CD8-positive, alpha-beta memory T cell (primary cell): Measurements from ENCODE around the gene GPC6. TPM values are rescaled to one million over a fixed set of nuclear protein-coding genes. Genes with fewer than 3 reads are reported as not detected.

Experiments used
- CTCF ChIA-PET: fragments of 350-600 bp; sonication (Branson Sonifier 250); formaldehyde crosslinking; loops from one replicate; lab custom pipeline; 2021; ENCODE audit warnings: antibody characterized with exemption; lab: Charles Lee
- POLR2A ChIA-PET: fragments of 350-600 bp; sonication (Branson Sonifier 250); formaldehyde crosslinking; loops from one replicate; lab custom pipeline; 2021; ENCODE audit warnings: antibody characterized with exemption; lab: Charles Lee
- DNase-seq, 5 donors: peaks; one replicate each; pipeline versions ENCODE4 v3.0.0 to v3.0.0-alpha.2; 2020 to 2022; ENCODE audit warnings: mixed read lengths in 1 of 5
- H3K27ac ChIP-seq: one replicate; pipeline ENCODE4 v1.7.0; 2013; ENCODE audit warnings: low read depth, mild to moderate bottlenecking, low read length, moderate library complexity
- H3K27me3 ChIP-seq: 2 replicates; pipeline ENCODE4 v1.7.0; 2013; ENCODE audit warnings: low read length, mild to moderate bottlenecking; ENCODE audit not compliant: insufficient read depth, poor library complexity, severe bottlenecking
- H3K36me3 ChIP-seq: 2 replicates; pipeline ENCODE4 v1.7.0; 2013; ENCODE audit warnings: mild to moderate bottlenecking, low read length, moderate library complexity; ENCODE audit not compliant: insufficient read depth
- H3K4me1 ChIP-seq: 2 replicates; pipeline ENCODE4 v1.7.0; 2013; ENCODE audit warnings: mild to moderate bottlenecking, low read length, moderate library complexity; ENCODE audit not compliant: insufficient read depth
- H3K4me3 ChIP-seq: 2 replicates; pipeline ENCODE4 v1.7.0; 2013; ENCODE audit warnings: mild to moderate bottlenecking, low read length
- H3K9me3 ChIP-seq: 2 replicates; pipeline ENCODE4 v1.7.0; 2013; ENCODE audit warnings: mild to moderate bottlenecking, low read length
- H3K27ac Mint-ChIP-seq, 8 donors: one replicate each; pipeline ENCODE4 v1.8.0; 2020 to 2021; ENCODE audit warnings: mixed read lengths in 8 of 8, mild to moderate bottlenecking in 6 of 8, inconsistent platforms in 3 of 8, moderate library complexity in 3 of 8
- H3K27me3 Mint-ChIP-seq, 2 donors: one replicate each; pipeline ENCODE4 v1.8.0; 2020 to 2021; ENCODE audit warnings: mixed read lengths in 2 of 2, mild to moderate bottlenecking in 1 of 2, moderate library complexity in 1 of 2
- H3K36me3 Mint-ChIP-seq, 3 donors: one replicate each; pipeline ENCODE4 v1.8.0; 2020 to 2021; ENCODE audit warnings: mixed read lengths in 3 of 3, inconsistent platforms in 1 of 3, mild to moderate bottlenecking in 1 of 3
- H3K4me1 Mint-ChIP-seq, 3 donors: one replicate each; pipeline ENCODE4 v1.8.0; 2020 to 2021; ENCODE audit warnings: mixed read lengths in 3 of 3, inconsistent platforms in 1 of 3, mild to moderate bottlenecking in 1 of 3
- H3K4me3 Mint-ChIP-seq, 7 donors: one replicate each; pipeline ENCODE4 v1.8.0; 2020 to 2021; ENCODE audit warnings: mixed read lengths in 7 of 7, mild to moderate bottlenecking in 6 of 7, moderate library complexity in 4 of 7, inconsistent platforms in 2 of 7
- H3K9me3 Mint-ChIP-seq, 5 donors: one replicate each; pipeline ENCODE4 v1.8.0; 2020 to 2022; ENCODE audit warnings: mixed read lengths in 5 of 5, mild to moderate bottlenecking in 3 of 5, moderate library complexity in 2 of 5, inconsistent platforms in 1 of 5
- polyA plus RNA-seq: library from polyadenylated mRNA; unstranded; fragments of 300-500 nt; fragmentation: Illumina TruSeq; gene quantifications from one replicate; pipeline ENCODE4 v1.2.3, GENCODE V29; 2021
- total RNA-seq, 2 experiments: library from RNA; stranded (reverse); gene quantifications; one replicate each; pipeline ENCODE4 v1.2.3, GENCODE V29; 2021

The GPC6 gene
- total and polyA plus RNA-seq, 3 experiments from 2014 or later: not detected

DNA sequence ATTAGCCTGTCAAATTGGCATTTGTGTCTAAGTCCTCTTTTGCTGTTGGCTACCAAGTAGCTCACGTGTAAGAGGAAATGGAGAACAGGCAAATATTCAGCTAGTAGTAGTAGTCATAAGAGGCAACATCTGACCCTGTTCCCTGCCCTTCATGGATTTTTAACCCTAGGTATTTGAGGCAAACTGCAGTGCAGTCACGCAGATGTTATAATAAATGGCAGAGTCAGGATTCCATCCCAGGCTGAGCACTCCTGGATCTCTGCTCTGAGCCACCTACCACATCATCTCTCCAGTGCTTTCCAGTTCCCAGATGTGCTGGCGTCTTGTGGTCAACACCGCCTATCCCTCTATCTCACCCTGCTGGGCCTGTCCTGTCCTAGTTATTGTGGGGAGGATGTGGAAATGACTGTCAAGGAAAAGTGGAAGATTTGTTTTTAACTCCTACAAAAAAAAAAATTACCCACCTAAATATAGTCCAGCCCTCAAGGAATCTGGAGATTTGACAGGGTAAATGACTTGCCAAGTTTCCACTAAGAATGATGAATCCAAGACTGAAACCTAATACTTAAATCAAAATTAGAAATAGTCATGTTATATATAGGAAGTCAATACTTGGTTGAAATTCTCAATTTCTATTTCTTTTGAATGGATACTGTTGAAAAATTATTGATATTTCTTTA is 322.9 kb downstream of the GPC6 start:
- H3K27me3 ChIP-seq: no peaks in the 10 kb centered on the region
- POLR2A ChIA-PET: no interaction called here
- no peak overlapping the region for H3K27ac ChIP-seq
- Mint-ChIP-seq H3K36me3 (no peaks in the 10 kb centered on the region), H3K27ac (no peak overlapping the region), H3K9me3 (peaks cover 0 to 3% (median 0%) of the 10 kb centered on the region in 5 donors), H3K27me3 (peaks cover 0 to 4% of the 10 kb centered on the region in 2 donors), H3K4me1 (no peaks in the 10 kb centered on the region), H3K4me3 (no peak overlapping the region)
- CTCF ChIA-PET: no interaction called here
- no peak for DNase-seq
- no peaks in the 10 kb centered on the region for H3K4me1 ChIP-seq
- no peak overlapping the region for H3K4me3 ChIP-seq
- no peaks in the 10 kb centered on the region for H3K9me3 ChIP-seq
- H3K36me3 ChIP-seq: no peaks in the 10 kb centered on the region

GRCh38 chr13:93550236-93550635 is 323.6 kb downstream of the GPC6 start:
- DNase-seq: no peak
- no peaks in the 10 kb centered on the region for H3K4me1 ChIP-seq
- ChIA-PET POLR2A (no interaction called here), CTCF (no interaction called here)
- no peaks in the 10 kb centered on the region for H3K27me3 ChIP-seq
- H3K4me3 Mint-ChIP-seq: no peak overlapping the region
- H3K4me1 Mint-ChIP-seq: no peaks in the 10 kb centered on the region
- no peak overlapping the region for H3K27ac Mint-ChIP-seq
- no peak overlapping the region for H3K27ac ChIP-seq
- no peaks in the 10 kb centered on the region for H3K9me3 ChIP-seq
- peaks cover 0 to 4% of the 10 kb centered on the region in 2 donors for H3K27me3 Mint-ChIP-seq
- peaks cover 0 to 3% (median 0%) of the 10 kb centered on the region in 5 donors for H3K9me3 Mint-ChIP-seq
- no peaks in the 10 kb centered on the region for H3K36me3 Mint-ChIP-seq
- no peak overlapping the region for H3K4me3 ChIP-seq
- no peaks in the 10 kb centered on the region for H3K36me3 ChIP-seq

DNA sequence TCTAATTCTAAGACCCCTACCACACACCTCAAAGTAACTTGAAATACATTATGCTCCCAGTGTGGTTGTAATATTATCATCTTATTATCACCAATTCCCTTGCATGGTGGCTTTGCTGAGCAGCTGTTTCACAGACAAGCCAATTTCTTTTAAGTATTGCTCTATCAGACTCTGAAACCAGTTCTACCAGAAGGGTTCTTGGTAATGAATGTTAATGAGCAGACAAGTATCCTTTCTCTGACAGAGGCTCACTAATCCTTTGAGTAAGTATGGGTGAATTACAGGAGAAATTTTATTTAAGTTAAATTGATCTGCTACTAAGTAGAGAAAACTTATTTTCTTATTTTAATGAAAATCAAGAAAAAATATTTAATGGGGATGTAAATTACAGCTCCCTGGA is 326.0 kb downstream of the GPC6 start:
- no peak overlapping the region for H3K27ac ChIP-seq
- H3K27me3 ChIP-seq: no peaks in the 10 kb centered on the region
- no peaks in the 10 kb centered on the region for H3K4me1 Mint-ChIP-seq
- H3K9me3 ChIP-seq: no peaks in the 10 kb centered on the region
- H3K27me3 Mint-ChIP-seq: peaks cover 0 to 4% of the 10 kb centered on the region in 2 donors
- no peaks in the 10 kb centered on the region for H3K4me1 ChIP-seq
- ChIA-PET CTCF (no interaction called here), POLR2A (no interaction called here)
- DNase-seq: no peak
- H3K4me3 Mint-ChIP-seq: no peak overlapping the region
- H3K9me3 Mint-ChIP-seq: peaks cover 0 to 3% (median 0%) of the 10 kb centered on the region in 5 donors
- H3K36me3 ChIP-seq: no peaks in the 10 kb centered on the region
- no peaks in the 10 kb centered on the region for H3K36me3 Mint-ChIP-seq
- no peak overlapping the region for H3K27ac Mint-ChIP-seq
- H3K4me3 ChIP-seq: no peak overlapping the region

DNA sequence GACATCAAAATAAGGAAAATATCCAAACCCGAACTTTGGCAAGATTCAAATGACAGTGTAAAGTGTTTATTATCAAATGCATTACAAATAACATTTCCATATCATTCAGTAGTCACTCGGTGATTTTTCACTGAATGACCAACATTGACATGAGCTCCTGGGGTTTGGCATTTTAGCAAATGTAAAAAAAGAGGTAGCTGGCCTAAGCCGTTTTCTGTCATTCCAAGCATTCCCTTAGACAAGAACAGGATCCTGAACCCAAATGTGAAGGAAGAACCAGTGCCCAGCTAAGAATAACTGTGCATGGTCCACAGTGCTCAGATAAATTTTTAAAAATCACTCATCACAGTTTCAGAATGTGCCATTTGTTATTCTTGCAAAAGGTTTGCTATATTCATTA is 327.9 kb downstream of the GPC6 start:
- no peak overlapping the region for H3K27ac Mint-ChIP-seq
- H3K9me3 Mint-ChIP-seq: peaks cover 0 to 3% (median 0%) of the 10 kb centered on the region in 5 donors

GRCh38 chr13:93558637-93559036 is 332.0 kb downstream of the GPC6 start:
- Mint-ChIP-seq H3K27me3 (no peaks in the 10 kb centered on the region), H3K9me3 (no peaks in the 10 kb centered on the region), H3K36me3 (no peaks in the 10 kb centered on the region), H3K27ac (no peak overlapping the region), H3K4me3 (no peak overlapping the region), H3K4me1 (no peaks in the 10 kb centered on the region)
- no peak for DNase-seq
- Histone ChIP-seq H3K9me3 (no peaks in the 10 kb centered on the region), H3K4me1 (no peaks in the 10 kb centered on the region), H3K4me3 (no peak overlapping the region), H3K27ac (no peak overlapping the region), H3K27me3 (no peaks in the 10 kb centered on the region), H3K36me3 (no peaks in the 10 kb centered on the region)
- ChIA-PET POLR2A (no interaction called here), CTCF (no interaction called here)

More for the DNA sequence above, 327.9 kb downstream of the GPC6 start:
- Histone ChIP-seq H3K9me3 (no peaks in the 10 kb centered on the region), H3K27ac (no peak overlapping the region), H3K27me3 (no peaks in the 10 kb centered on the region), H3K36me3 (no peaks in the 10 kb centered on the region), H3K4me1 (no peaks in the 10 kb centered on the region), H3K4me3 (no peak overlapping the region)
- peaks cover 0 to 2% of the 10 kb centered on the region in 2 donors for H3K27me3 Mint-ChIP-seq
- DNase-seq: no peak
- no peaks in the 10 kb centered on the region for H3K36me3 Mint-ChIP-seq
- CTCF ChIA-PET: no interaction called here
- POLR2A ChIA-PET: no interaction called here
- no peaks in the 10 kb centered on the region for H3K4me1 Mint-ChIP-seq
- no peak overlapping the region for H3K4me3 Mint-ChIP-seq

DNA sequence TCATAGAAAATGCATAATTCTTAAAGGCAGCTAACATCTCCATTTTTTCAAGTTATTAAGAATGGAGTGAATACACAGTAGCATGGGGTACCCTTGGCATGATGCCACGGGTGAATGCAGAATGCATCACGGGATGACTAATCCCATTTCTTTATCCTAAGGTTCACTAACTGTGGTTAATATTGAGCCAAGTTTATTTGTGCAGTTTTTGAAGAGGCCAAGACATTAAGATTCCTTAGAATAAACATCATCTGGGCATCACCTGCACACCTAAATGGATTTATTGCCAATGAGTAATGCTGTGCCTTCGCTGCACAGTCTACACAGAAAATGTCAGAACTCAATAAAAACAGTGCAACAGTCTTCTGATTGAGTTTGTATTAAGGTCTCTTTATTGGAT is 333.1 kb downstream of the GPC6 start:
- POLR2A ChIA-PET: no interaction called here
- no peak for DNase-seq
- no peaks in the 10 kb centered on the region for H3K4me1 Mint-ChIP-seq
- no peak overlapping the region for H3K27ac ChIP-seq
- no peaks in the 10 kb centered on the region for H3K4me1 ChIP-seq
- no peaks in the 10 kb centered on the region for H3K27me3 ChIP-seq
- H3K4me3 Mint-ChIP-seq: no peak overlapping the region
- H3K36me3 ChIP-seq: no peaks in the 10 kb centered on the region
- no peaks in the 10 kb centered on the region for H3K9me3 ChIP-seq
- no peak overlapping the region for H3K4me3 ChIP-seq
- CTCF ChIA-PET: interaction anchor here (0.5 kb wide), 1 partner anchor 41 kb away, joined by 4 read pairs; no protein-coding TSS in a partner anchor
- no peaks in the 10 kb centered on the region for H3K27me3 Mint-ChIP-seq
- H3K27ac Mint-ChIP-seq: no peak overlapping the region
- H3K36me3 Mint-ChIP-seq: no peaks in the 10 kb centered on the region
- H3K9me3 Mint-ChIP-seq: no peaks in the 10 kb centered on the region

DNA sequence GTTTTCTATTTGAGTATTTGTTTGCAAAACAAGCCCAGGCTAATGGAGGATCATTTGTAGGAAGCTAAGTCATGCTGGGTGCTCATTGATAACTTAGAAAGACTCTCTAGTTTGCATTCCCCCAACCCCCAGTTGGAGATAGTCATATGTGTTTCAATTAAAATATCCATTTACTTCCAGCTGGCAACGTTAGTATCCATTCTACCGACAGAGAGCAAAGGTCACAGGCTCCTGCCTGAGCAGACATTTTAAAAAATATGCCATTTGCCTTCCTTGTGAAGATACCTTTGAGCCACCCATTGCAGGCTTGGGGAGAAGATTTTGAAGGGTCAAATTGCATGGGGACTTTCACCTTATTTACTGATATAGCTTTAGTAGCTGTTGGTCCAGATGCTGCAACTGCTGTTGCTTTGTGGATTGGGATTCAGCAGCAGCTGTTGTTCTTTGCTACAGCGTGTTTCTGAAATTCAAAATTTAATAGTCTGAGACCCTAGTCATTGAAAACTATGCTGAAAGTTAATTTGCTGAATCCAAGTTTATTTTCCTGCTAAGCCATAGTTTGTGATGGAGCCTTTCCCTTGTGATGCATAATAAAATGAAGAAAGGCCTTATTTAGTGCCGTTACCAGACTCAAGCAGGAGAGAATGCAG is 335.1 kb downstream of the GPC6 start:
- no peaks in the 10 kb centered on the region for H3K36me3 Mint-ChIP-seq
- H3K9me3 Mint-ChIP-seq: peaks cover 0 to 4% (median 0%) of the 10 kb centered on the region in 5 donors
- no peaks in the 10 kb centered on the region for H3K9me3 ChIP-seq
- POLR2A ChIA-PET: no interaction called here
- H3K4me1 Mint-ChIP-seq: no peaks in the 10 kb centered on the region
- H3K4me3 Mint-ChIP-seq: no peak overlapping the region
- H3K4me3 ChIP-seq: no peak overlapping the region
- H3K36me3 ChIP-seq: no peaks in the 10 kb centered on the region
- CTCF ChIA-PET: no interaction called here
- no peak for DNase-seq
- no peaks in the 10 kb centered on the region for H3K4me1 ChIP-seq
- no peak overlapping the region for H3K27ac Mint-ChIP-seq
- H3K27ac ChIP-seq: no peak overlapping the region
- no peaks in the 10 kb centered on the region for H3K27me3 Mint-ChIP-seq
- no peaks in the 10 kb centered on the region for H3K27me3 ChIP-seq

- no peaks in the 10 kb centered on the region for H3K27me3 ChIP-seq
- CTCF ChIA-PET: no interaction called here
- H3K9me3 ChIP-seq: no peaks in the 10 kb centered on the region
- POLR2A ChIA-PET: no interaction called here
- H3K36me3 Mint-ChIP-seq: no peaks in the 10 kb centered on the region
- H3K4me1 ChIP-seq: no peaks in the 10 kb centered on the region
- H3K9me3 Mint-ChIP-seq: peaks cover 0 to 4% (median 0%) of the 10 kb centered on the region in 5 donors
- H3K27me3 Mint-ChIP-seq: no peaks in the 10 kb centered on the region
- no peak overlapping the region for H3K4me3 ChIP-seq
- H3K27ac ChIP-seq: no peak overlapping the region
- H3K27ac Mint-ChIP-seq: no peak overlapping the region
- H3K4me3 Mint-ChIP-seq: no peak overlapping the region
- H3K4me1 Mint-ChIP-seq: no peaks in the 10 kb centered on the region
- H3K36me3 ChIP-seq: no peaks in the 10 kb centered on the region
- DNase-seq: no peak
Observed at GRCh38 chr13:93562676-93563075, 336.1 kb downstream of the GPC6 start.
